GM19328 (cell line): Measurements from ENCODE around the gene EPHB3.
"Not testable (repeated sequence)": the region's sequence is repeated elsewhere in the genome, so short reads cannot be mapped to it uniquely, and the experiment has no call there.

Experiments
- ATAC-seq: cut with Tn5 transposase; IDR thresholded peaks from one replicate; pipeline ENCODE4 v1.9.1; 2021; ENCODE audit warnings: mild to moderate bottlenecking, moderate library complexity; ENCODE audit not compliant: unreplicated experiment

The EPHB3 gene

GRCh38 chr3:184597829-184598573 is 36.4 kb downstream of the EPHB3 start:
- ATAC-seq: no peak

- no peak for ATAC-seq
Observed at GRCh38 chr3:184598574-184598927, 37.0 kb downstream of the EPHB3 start.

- ATAC-seq: no peak
Observed at GRCh38 chr3:184599143-184599542, 37.6 kb downstream of the EPHB3 start.

- no peak for ATAC-seq
Observed at GRCh38 chr3:184600685-184601377, 39.2 kb downstream of the EPHB3 start.

GRCh38 chr3:184601576-184602371 is 40.2 kb downstream of the EPHB3 start:
- ATAC-seq: no peak

GRCh38 chr3:184602372-184603150 is 41.0 kb downstream of the EPHB3 start:
- ATAC-seq: no peak

GRCh38 chr3:184603151-184604030 is 41.8 kb downstream of the EPHB3 start:
- no peak for ATAC-seq

- no peak for ATAC-seq
Observed at GRCh38 chr3:184604039-184604601, 42.5 kb downstream of the EPHB3 start.

GRCh38 chr3:184604615-184605290 is 43.2 kb downstream of the EPHB3 start:
- ATAC-seq: no peak

GRCh38 chr3:184608209-184608608 is 46.6 kb downstream of the EPHB3 start:
- no peak for ATAC-seq

GRCh38 chr3:184609476-184610244 is 48.1 kb downstream of the EPHB3 start:
- ATAC-seq: no peak

- ATAC-seq: no peak
Observed at GRCh38 chr3:184610245-184610871, 48.8 kb downstream of the EPHB3 start.

- no peak for ATAC-seq
Observed at GRCh38 chr3:184611607-184612281, 50.2 kb downstream of the EPHB3 start.

GRCh38 chr3:184615396-184615795 is 53.8 kb downstream of the EPHB3 start:
- ATAC-seq: no peak

GRCh38 chr3:184616436-184616835 is 54.9 kb downstream of the EPHB3 start:
- no peak for ATAC-seq

GRCh38 chr3:184617306-184617705 is 55.7 kb downstream of the EPHB3 start:
- not testable (repeated sequence) for ATAC-seq

- no peak for ATAC-seq
Observed at GRCh38 chr3:184618811-184619210, 57.2 kb downstream of the EPHB3 start.
